HCT116 (cell line): ENCODE data around the gene GXYLT2. TPM values are rescaled to one million over a fixed set of nuclear protein-coding genes. Genes with fewer than 3 reads are reported as not detected.
"Not testable (repeated sequence)": the region's sequence is repeated elsewhere in the genome, so short reads cannot be mapped to it uniquely, and the experiment has no call there.

Source experiments
- ATAC-seq: fragments of 200-7000 bp; cut with Tn5 transposase; 2 replicates; pipeline ENCODE4 v1.9.1; 2020; ENCODE audit warnings: mild to moderate bottlenecking, moderate library complexity
- BruUV-seq: library from RNA; stranded (reverse); fragments of 400-500 nt; replicated peaks from 2 replicates; lab custom pipeline; 2021; lab: Mats Ljungman, UMichigan
- CTCF ChIA-PET: fragments of 300-600 bp; sonication (Branson Sonifier 250); formaldehyde crosslinking; loops from one replicate; lab custom pipeline; 2021; ENCODE audit warnings: antibody characterized with exemption; lab: Charles Lee
- POLR2A ChIA-PET: fragments of 300-600, 350-600 bp; sonication (Branson Sonifier 250); formaldehyde crosslinking; loops from one replicate; lab custom pipeline; 2021; ENCODE audit warnings: antibody characterized with exemption; lab: Charles Lee
- RAD21 ChIA-PET, 2 experiments: fragments of 300-600 bp; sonication (Branson Sonifier 250); formaldehyde crosslinking; loops; one replicate each; lab custom pipeline; 2023; ENCODE audit warnings: low total read pairs in 2 of 2; ENCODE audit not compliant: uncharacterized antibody in 2 of 2, unreplicated experiment in 2 of 2, low non-redundant PET in 1 of 2; lab: Charles Lee
- DNase-seq: peaks from one replicate; pipeline ENCODE4 v3.0.0-alpha.2; 2010; ENCODE audit warnings: low read depth, low spot score
- H2AFZ ChIP-seq: fragments of 200-600 bp; shearing (Covaris generic), sonication (generic); 2 replicates; pipeline ENCODE4 v1.6.1; 2017; ENCODE audit warnings: low read depth, mixed run types, mixed read lengths, antibody characterized with exemption, low read length; ENCODE audit not compliant: poor library complexity, severe bottlenecking
- H3K27ac ChIP-seq: 2 replicates; pipeline ENCODE4 v1.5.1; 2012; ENCODE audit warnings: low read depth, low read length
- H3K27me3 ChIP-seq: fragments of 200-600 bp; sonication (generic); 2 replicates; pipeline ENCODE4 v1.6.1; 2016; ENCODE audit warnings: mixed run types, low read length, mixed read lengths; ENCODE audit not compliant: insufficient read depth
- H3K36me3 ChIP-seq, 2 experiments: fragments of 200-500 bp in 1 of 2; fragments of 200-600 bp in 1 of 2; sonication (Bioruptor generic) in 1 of 2; sonication (generic) in 1 of 2; 2 replicates each; pipeline versions ENCODE4 v1.5.1 to v1.6.1; 2014 to 2016; ENCODE audit warnings: low read length in 2 of 2, inconsistent platforms in 1 of 2, mixed read lengths in 1 of 2, mixed run types in 1 of 2; ENCODE audit not compliant: insufficient read depth in 2 of 2, control insufficient read depth in 1 of 2
- H3K4me1 ChIP-seq, 2 experiments: fragments of 200-600 bp in 1 of 2; sonication (generic) in 1 of 2; 2 replicates each; pipeline versions ENCODE4 v1.5.1 to v1.6.1; 2012 to 2017; ENCODE audit warnings: low read length in 2 of 2, inconsistent platforms in 1 of 2, mild to moderate bottlenecking in 1 of 2, mixed read lengths in 1 of 2, mixed run types in 1 of 2, moderate library complexity in 1 of 2; ENCODE audit not compliant: insufficient read depth in 2 of 2, control insufficient read depth in 1 of 2
- H3K4me2 ChIP-seq: fragments of 200-600 bp; sonication (generic); 2 replicates; pipeline ENCODE4 v1.6.1; 2017; ENCODE audit warnings: mixed run types, low read length, mixed read lengths
- H3K4me3 ChIP-seq, 2 experiments: fragments of 200-600 bp in 1 of 2; sonication (generic) in 1 of 2; replicated peaks in 1 of 2; 2 replicates each; pipeline ENCODE4 v1.5.1; 2011 to 2016; ENCODE audit warnings: low read length in 2 of 2, control low read depth in 1 of 2, low read depth in 1 of 2, mild to moderate bottlenecking in 1 of 2, mixed read lengths in 1 of 2, mixed run types in 1 of 2
- H3K79me2 ChIP-seq: fragments of 200-600 bp; sonication (generic); 2 replicates; pipeline ENCODE4 v1.6.1; 2017; ENCODE audit warnings: mild to moderate bottlenecking, mixed run types, low read length, moderate library complexity, mixed read lengths; ENCODE audit not compliant: insufficient read depth
- H3K9ac ChIP-seq: fragments of 200-600 bp; sonication (generic); 2 replicates; pipeline ENCODE4 v1.6.1; 2016; ENCODE audit warnings: low read length, mixed read lengths
- H3K9me2 ChIP-seq: fragments of 200-600 bp; sonication (generic), shearing (Covaris generic); 2 replicates; pipeline ENCODE4 v1.6.1; 2017; ENCODE audit warnings: mixed run types, mild to moderate bottlenecking, moderate library complexity; ENCODE audit not compliant: insufficient read depth
- H3K9me3 ChIP-seq, 2 experiments: fragments of 200-500 bp in 1 of 2; fragments of 200-600 bp in 1 of 2; sonication (Bioruptor generic) in 1 of 2; sonication (generic) in 1 of 2; 2 replicates each; pipeline ENCODE4 v1.6.1; 2014 to 2017; ENCODE audit warnings: low read length in 2 of 2, mixed read lengths in 2 of 2, inconsistent platforms in 1 of 2, low read depth in 1 of 2, mild to moderate bottlenecking in 1 of 2, mixed run types in 1 of 2, moderate library complexity in 1 of 2; ENCODE audit not compliant: control insufficient read depth in 1 of 2, insufficient read depth in 1 of 2
- H4K20me1 ChIP-seq: fragments of 200-600 bp; sonication (generic), shearing (Covaris generic); 2 replicates; pipeline ENCODE4 v1.6.1; 2017; ENCODE audit warnings: mixed run types, mild to moderate bottlenecking, moderate library complexity; ENCODE audit not compliant: insufficient read depth
- EGR1 ChIP-seq: IDR thresholded peaks from 2 replicates; pipeline ENCODE4 v1.6.1; 2012; ENCODE audit warnings: low read depth
- EZH2phosphoT487 ChIP-seq: fragments of 200-600 bp; IDR thresholded peaks from 2 replicates; pipeline ENCODE4 v1.6.1; 2018; ENCODE audit warnings: antibody characterized with exemption, borderline replicate concordance
- POLR2A ChIP-seq: IDR thresholded peaks from 2 replicates; pipeline ENCODE4 v1.7.0; 2011; ENCODE audit warnings: borderline replicate concordance; ENCODE audit not compliant: insufficient read depth, insufficient read length; ENCODE audit errors: extremely low read depth
- POLR2AphosphoS5 ChIP-seq: IDR thresholded peaks from 2 replicates; pipeline ENCODE4 v1.6.1; 2011; ENCODE audit warnings: mild to moderate bottlenecking, low read depth, low read length, moderate library complexity
- RAD21 ChIP-seq: IDR thresholded peaks from 2 replicates; pipeline ENCODE4 v1.6.1; 2012; ENCODE audit warnings: low read depth, mild to moderate bottlenecking
- SIN3A ChIP-seq: IDR thresholded peaks from 2 replicates; pipeline ENCODE4 v1.6.1; 2012; ENCODE audit warnings: low read depth
- SRF ChIP-seq: IDR thresholded peaks from 2 replicates; pipeline ENCODE4 v1.6.1; 2012; ENCODE audit warnings: low read depth
- TCF7L2 ChIP-seq: IDR thresholded peaks from 2 replicates; pipeline ENCODE4 v1.7.0; 2011; ENCODE audit warnings: borderline replicate concordance, inconsistent platforms; ENCODE audit not compliant: insufficient read depth, insufficient read length; ENCODE audit errors: extremely low read depth
- ZFX ChIP-seq: fragments of 450-650 bp; IDR thresholded peaks from 2 replicates; pipeline ENCODE4 v1.6.1; 2017
- ZNF274 ChIP-seq: fragments of 200-500 bp; sonication (Bioruptor generic); IDR thresholded peaks from 2 replicates; pipeline ENCODE4 v1.6.1; 2014; ENCODE audit warnings: mild to moderate bottlenecking, low read depth, low read length, inconsistent platforms
- intact Hi-C: fragments of 100-400 bp; cut with micrococcal nuclease; formaldehyde crosslinking; loops from 2 replicates; pipeline ENCODE4 v1.10.0; 2022
- total RNA-seq: library from RNA; stranded (reverse); gene quantifications from one replicate; pipeline ENCODE4 v1.2.1, GENCODE V29; 2021; ENCODE audit not compliant: unreplicated experiment
- TF ChIP-seq, protein P1 (sequence below): IDR thresholded peaks from 2 replicates; pipeline ENCODE4 v1.6.1; 2012
- TF ChIP-seq, protein P2 (sequence below): IDR thresholded peaks from 2 replicates; pipeline ENCODE4 v1.6.1; 2011; ENCODE audit warnings: mild to moderate bottlenecking, low read length, moderate library complexity; ENCODE audit not compliant: insufficient replicate concordance; ENCODE audit errors: extremely low read depth
- TF ChIP-seq, protein P3 (sequence below): IDR thresholded peaks from 2 replicates; pipeline ENCODE4 v1.6.1; 2012

Gene GXYLT2
- total RNA-seq, 1 experiment from 2014 or later, result 5.6 TPM

DNA sequence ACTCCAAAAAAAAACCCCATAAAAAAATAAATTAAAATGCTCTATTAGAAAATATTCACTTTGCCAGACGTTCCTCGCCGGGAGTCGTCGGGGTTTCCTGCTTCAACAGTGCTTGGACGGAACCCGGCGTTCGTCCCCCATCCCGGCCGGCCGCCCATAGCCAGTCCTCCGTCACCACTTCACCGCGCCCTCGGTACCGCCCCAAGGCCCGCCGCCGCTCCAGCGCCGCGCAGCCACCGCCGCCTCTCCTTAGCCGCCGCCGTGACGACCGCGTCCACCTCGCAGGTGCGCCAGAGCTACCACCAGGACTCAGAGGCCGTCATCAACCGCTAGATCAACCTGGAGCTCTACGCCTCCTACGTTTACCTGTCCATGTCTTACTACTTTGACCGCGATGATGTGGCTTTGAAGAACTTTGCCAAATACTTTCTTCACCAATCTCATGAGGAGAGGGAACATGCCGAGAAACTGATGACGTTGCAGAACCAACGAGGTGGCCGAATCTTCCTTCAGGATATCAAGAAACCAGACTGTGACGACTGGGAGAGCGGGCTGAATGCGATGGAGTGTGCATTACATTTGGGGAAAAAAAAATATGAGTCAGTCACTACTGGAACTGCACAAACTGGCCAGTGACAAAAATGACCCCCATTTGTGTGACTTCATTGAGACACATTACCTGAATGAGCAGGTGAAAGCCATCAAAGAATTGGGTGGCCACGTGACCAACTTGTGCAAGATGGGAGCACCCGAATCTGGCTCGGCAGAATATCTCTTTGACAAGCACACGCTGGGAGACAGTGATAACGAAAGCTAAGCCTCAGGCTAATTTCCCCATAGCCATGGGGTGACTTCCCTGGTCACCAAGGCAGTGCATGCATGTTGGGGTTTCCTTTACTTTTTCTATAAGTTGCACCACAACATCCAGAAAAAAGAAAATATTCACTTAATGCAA is 41.2 kb downstream of the GXYLT2 start:
- H3K4me1 ChIP-seq, H3K36me3 ChIP-seq, H3K9ac ChIP-seq, intact Hi-C loops, H3K4me2 ChIP-seq, ATAC-seq, H3K4me3 ChIP-seq, H3K79me2 ChIP-seq, DNase-seq, H4K20me1 ChIP-seq, H3K9me3 ChIP-seq, BruUV-seq, H3K27me3 ChIP-seq, RAD21 ChIA-PET, H2AFZ ChIP-seq, CTCF ChIA-PET, H3K9me2 ChIP-seq, H3K27ac ChIP-seq: not testable (repeated sequence)
- POLR2A ChIA-PET, result interaction anchor here (0.5 kb wide), 1 partner anchor 24 kb away, joined by 3 read pairs; no protein-coding TSS in a partner anchor

DNA sequence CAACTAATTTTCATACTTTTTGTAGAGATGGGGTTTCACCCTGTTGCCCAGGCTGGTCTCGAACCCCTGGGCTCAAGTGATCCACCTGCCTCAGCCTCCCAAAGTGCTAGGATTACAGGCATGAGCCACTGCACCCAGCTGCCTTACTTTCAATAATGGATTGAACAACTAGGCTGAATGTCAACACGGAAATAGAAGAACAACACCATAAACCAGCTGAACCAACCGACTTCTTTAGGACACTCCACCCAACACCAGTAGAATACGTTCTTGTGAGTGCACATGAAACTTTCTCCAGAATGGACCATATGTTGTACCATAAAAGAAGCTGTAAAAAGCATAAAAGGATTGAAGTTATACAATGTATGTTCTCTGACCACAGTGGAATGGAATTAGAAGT is 42.9 kb downstream of the GXYLT2 start:
- TF ChIP-seq, protein P1, sequence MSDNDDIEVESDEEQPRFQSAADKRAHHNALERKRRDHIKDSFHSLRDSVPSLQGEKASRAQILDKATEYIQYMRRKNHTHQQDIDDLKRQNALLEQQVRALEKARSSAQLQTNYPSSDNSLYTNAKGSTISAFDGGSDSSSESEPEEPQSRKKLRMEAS, result no peak
- TF ChIP-seq, protein P2, sequence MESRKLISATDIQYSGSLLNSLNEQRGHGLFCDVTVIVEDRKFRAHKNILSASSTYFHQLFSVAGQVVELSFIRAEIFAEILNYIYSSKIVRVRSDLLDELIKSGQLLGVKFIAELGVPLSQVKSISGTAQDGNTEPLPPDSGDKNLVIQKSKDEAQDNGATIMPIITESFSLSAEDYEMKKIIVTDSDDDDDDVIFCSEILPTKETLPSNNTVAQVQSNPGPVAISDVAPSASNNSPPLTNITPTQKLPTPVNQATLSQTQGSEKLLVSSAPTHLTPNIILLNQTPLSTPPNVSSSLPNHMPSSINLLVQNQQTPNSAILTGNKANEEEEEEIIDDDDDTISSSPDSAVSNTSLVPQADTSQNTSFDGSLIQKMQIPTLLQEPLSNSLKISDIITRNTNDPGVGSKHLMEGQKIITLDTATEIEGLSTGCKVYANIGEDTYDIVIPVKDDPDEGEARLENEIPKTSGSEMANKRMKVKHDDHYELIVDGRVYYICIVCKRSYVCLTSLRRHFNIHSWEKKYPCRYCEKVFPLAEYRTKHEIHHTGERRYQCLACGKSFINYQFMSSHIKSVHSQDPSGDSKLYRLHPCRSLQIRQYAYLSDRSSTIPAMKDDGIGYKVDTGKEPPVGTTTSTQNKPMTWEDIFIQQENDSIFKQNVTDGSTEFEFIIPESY, result no peak
- no peak for TF ChIP-seq POLR2A
- no peak for TF ChIP-seq SRF
- TF ChIP-seq, protein P3, sequence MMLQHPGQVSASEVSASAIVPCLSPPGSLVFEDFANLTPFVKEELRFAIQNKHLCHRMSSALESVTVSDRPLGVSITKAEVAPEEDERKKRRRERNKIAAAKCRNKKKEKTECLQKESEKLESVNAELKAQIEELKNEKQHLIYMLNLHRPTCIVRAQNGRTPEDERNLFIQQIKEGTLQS, result no peak
- TF ChIP-seq SIN3A, result no peak
- no peak for TF ChIP-seq EGR1
- no peak for TF ChIP-seq POLR2AphosphoS5
- no peak for TF ChIP-seq ZNF274
- no peak for TF ChIP-seq RAD21
- no peak for TF ChIP-seq ZFX
- TF ChIP-seq EZH2phosphoT487, result no peak
- no peak for TF ChIP-seq TCF7L2
- CTCF ChIA-PET, result no interaction called here
- Histone ChIP-seq H3K27ac (no peak overlapping the region), H3K36me3 (no peaks in the 10 kb centered on the region), H3K4me1 (no peaks in the 10 kb centered on the region), H3K9me3 (no peaks in the 10 kb centered on the region), H3K4me2 (no peak overlapping the region), H3K9me2 (no peaks in the 10 kb centered on the region), H3K4me3 (no peak overlapping the region), H2AFZ (no peak overlapping the region), H3K79me2 (no peaks in the 10 kb centered on the region), H3K9ac (no peak overlapping the region), H3K27me3 (no peaks in the 10 kb centered on the region), H4K20me1 (no peaks in the 10 kb centered on the region)
- POLR2A ChIA-PET, result no interaction called here
- RAD21 ChIA-PET, result no interaction called here
- ATAC-seq, result no peak
- no TSS peak for BruUV-seq
- intact Hi-C loops, result no loop called here
- no peak for DNase-seq
